ENCODE results near the gene FOXP1. TPM values are rescaled to one million over a fixed set of nuclear protein-coding genes. Genes with fewer than 3 reads are reported as not detected.
"Not testable (repeated sequence)": the region's sequence is repeated elsewhere in the genome, so short reads cannot be mapped to it uniquely, and the experiment has no call there.

Gene FOXP1
- total RNA-seq, 1 donor from 2014 or later: 107 TPM

DNA sequence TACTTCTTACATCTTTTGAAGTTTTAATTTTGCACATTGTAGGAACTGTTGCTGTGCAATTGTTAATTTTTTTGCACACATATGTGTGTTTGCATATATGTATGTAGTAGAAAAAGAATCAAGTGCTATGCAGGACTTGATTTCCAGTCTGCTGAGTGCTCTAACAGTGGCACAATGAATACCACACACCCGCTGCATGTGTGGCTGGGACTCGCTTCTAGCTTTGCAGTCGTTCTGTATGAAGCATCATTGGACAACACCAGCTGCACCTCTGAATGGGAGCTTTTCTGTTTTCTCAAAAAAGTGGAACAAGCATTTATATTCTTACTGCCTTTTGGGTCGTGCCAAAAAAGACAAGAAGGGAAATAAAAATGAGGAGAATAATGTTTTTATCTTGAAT, 564.7 kb downstream of the FOXP1 start:
- FAIRE-seq: no peak
- no peaks in the 10 kb centered on the region for H3K9me3 ChIP-seq (ENCODE audit: insufficient read depth, low read depth, low read length)
- H3K9ac ChIP-seq (ENCODE audit: low read length): no peak overlapping the region
- H3K4me1 Mint-ChIP-seq (ENCODE audit: low read depth, unreplicated experiment): no peaks in the 10 kb centered on the region
- H3K27ac ChIP-seq (ENCODE audit: low read depth, low read length): no peak overlapping the region
- H3K27me3 ChIP-seq (ENCODE audit: insufficient read depth, low read length): no peaks in the 10 kb centered on the region
- H3K36me3 ChIP-seq (ENCODE audit: insufficient read depth, low read length): peaks cover 13% of the 10 kb centered on the region
- no peak overlapping the region for H2AFZ ChIP-seq (ENCODE audit: low read depth, low read length)
- H3K4me3 Mint-ChIP-seq (ENCODE audit: unreplicated experiment): no peak overlapping the region
- no peak overlapping the region for H3K4me3 ChIP-seq (ENCODE audit: insufficient read depth, low read depth, low read length)
- H3K9me3 Mint-ChIP-seq (ENCODE audit: unreplicated experiment): peaks cover 1% of the 10 kb centered on the region
- H3K36me3 Mint-ChIP-seq (ENCODE audit: low read depth, unreplicated experiment): peaks cover 9% of the 10 kb centered on the region
- TF ChIP-seq EZH2 (IDR thresholded peaks at IDR 0.05; ENCODE audit: insufficient read depth, low read length): no peak
- TF ChIP-seq, protein P1, sequence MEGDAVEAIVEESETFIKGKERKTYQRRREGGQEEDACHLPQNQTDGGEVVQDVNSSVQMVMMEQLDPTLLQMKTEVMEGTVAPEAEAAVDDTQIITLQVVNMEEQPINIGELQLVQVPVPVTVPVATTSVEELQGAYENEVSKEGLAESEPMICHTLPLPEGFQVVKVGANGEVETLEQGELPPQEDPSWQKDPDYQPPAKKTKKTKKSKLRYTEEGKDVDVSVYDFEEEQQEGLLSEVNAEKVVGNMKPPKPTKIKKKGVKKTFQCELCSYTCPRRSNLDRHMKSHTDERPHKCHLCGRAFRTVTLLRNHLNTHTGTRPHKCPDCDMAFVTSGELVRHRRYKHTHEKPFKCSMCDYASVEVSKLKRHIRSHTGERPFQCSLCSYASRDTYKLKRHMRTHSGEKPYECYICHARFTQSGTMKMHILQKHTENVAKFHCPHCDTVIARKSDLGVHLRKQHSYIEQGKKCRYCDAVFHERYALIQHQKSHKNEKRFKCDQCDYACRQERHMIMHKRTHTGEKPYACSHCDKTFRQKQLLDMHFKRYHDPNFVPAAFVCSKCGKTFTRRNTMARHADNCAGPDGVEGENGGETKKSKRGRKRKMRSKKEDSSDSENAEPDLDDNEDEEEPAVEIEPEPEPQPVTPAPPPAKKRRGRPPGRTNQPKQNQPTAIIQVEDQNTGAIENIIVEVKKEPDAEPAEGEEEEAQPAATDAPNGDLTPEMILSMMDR (IDR thresholded peaks at IDR 0.05; ENCODE audit: insufficient read depth, low read depth, low read length): no peak
- no peak overlapping the region for H3K27ac Mint-ChIP-seq (ENCODE audit: unreplicated experiment)
- peaks cover 78% of the 10 kb centered on the region for H3K79me2 ChIP-seq (ENCODE audit: insufficient read depth, low read length)
- H4K20me1 ChIP-seq (ENCODE audit: insufficient read depth, low read length): peaks cover 31% of the 10 kb centered on the region
- DNase-seq (ENCODE audit: low read depth): no peak
- no peaks in the 10 kb centered on the region for H3K27me3 Mint-ChIP-seq (ENCODE audit: low read depth, unreplicated experiment)
- H3K4me2 ChIP-seq (ENCODE audit: low read length): no peak overlapping the region
- H3K4me1 ChIP-seq (ENCODE audit: insufficient read depth, low read length): no peaks in the 10 kb centered on the region

DNA sequence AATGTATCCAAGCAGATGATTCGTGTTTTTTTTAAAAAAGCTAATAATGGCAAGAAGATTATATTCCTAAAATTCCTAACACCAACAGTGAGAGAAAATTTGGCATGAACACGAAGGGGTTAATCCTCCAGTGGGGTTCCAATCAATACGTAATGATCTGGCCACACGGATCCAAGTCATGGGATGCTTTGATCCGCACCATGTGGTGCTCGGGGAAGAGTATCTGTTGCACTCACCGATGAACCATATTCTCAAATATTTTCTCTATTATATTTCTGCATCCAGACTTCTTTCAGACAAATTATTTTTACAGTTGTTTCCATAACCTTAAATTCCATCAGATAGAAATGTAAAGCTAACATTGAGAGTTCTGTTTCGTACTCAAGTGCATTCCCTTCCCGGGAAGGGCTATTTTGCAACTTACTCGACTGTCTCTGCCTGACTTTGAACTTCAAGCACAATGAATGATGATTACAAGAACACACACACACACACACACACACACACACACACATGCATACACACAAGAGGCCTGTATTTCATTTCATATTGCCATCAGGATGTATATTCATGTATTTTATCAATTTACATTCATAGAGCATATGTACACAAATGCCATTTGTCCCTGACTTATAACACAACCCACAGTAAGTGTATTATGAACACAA, 567.2 kb downstream of the FOXP1 start:
- H3K4me2 ChIP-seq (ENCODE audit: low read length): no peak overlapping the region
- peaks cover 22% of the 10 kb centered on the region for H3K36me3 ChIP-seq (ENCODE audit: insufficient read depth, low read length)
- DNase-seq (ENCODE audit: low read depth): no peak
- H2AFZ ChIP-seq (ENCODE audit: low read depth, low read length): no peak overlapping the region
- Mint-ChIP-seq H3K4me3 (ENCODE audit: unreplicated experiment) (no peak overlapping the region), H3K27ac (ENCODE audit: unreplicated experiment) (no peak overlapping the region), H3K27me3 (ENCODE audit: low read depth, unreplicated experiment) (no peaks in the 10 kb centered on the region), H3K36me3 (ENCODE audit: low read depth, unreplicated experiment) (peaks cover 14% of the 10 kb centered on the region), H3K4me1 (ENCODE audit: low read depth, unreplicated experiment) (peaks cover under 1% of the 10 kb centered on the region), H3K9me3 (ENCODE audit: unreplicated experiment) (peaks cover 2% of the 10 kb centered on the region)
- TF ChIP-seq EZH2 (IDR thresholded peaks at IDR 0.05; ENCODE audit: insufficient read depth, low read length): no peak
- TF ChIP-seq, protein P1 (IDR thresholded peaks at IDR 0.05; ENCODE audit: insufficient read depth, low read depth, low read length): no peak
- H4K20me1 ChIP-seq (ENCODE audit: insufficient read depth, low read length): peaks cover 18% of the 10 kb centered on the region
- H3K9ac ChIP-seq (ENCODE audit: low read length): no peak overlapping the region
- H3K27ac ChIP-seq (ENCODE audit: low read depth, low read length): no peak overlapping the region
- H3K4me3 ChIP-seq (ENCODE audit: insufficient read depth, low read depth, low read length): no peak overlapping the region
- H3K4me1 ChIP-seq (ENCODE audit: insufficient read depth, low read length): no peaks in the 10 kb centered on the region
- no peaks in the 10 kb centered on the region for H3K9me3 ChIP-seq (ENCODE audit: insufficient read depth, low read depth, low read length)
- no peaks in the 10 kb centered on the region for H3K27me3 ChIP-seq (ENCODE audit: insufficient read depth, low read length)
- H3K79me2 ChIP-seq (ENCODE audit: insufficient read depth, low read length): peaks cover 75% of the 10 kb centered on the region
- no peak for FAIRE-seq

DNA sequence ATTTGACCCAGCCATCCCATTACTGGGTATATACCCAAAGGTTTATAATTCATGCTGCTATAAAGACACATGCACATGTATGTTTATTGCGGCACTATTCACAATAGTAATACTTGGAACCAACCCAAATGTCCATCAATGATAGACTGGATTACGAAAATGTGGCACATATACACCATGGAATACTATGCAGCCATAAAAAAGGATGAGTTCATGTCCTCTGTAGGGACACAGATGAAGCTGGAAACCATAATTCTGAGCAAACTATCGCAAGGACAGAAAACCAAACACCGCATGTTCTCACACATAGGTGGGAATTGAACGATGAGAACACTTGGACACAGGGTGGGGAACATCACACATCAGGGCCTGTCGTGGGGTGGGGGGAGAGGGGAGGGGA, 568.9 kb downstream of the FOXP1 start:
- Histone ChIP-seq H3K36me3 (ENCODE audit: insufficient read depth, low read length) (peaks cover 20% of the 10 kb centered on the region), H4K20me1 (ENCODE audit: insufficient read depth, low read length) (peaks cover 19% of the 10 kb centered on the region), H3K79me2 (ENCODE audit: insufficient read depth, low read length) (peaks cover 75% of the 10 kb centered on the region)
- not testable (repeated sequence) for DNase-seq (ENCODE audit: low read depth); H3K4me3 Mint-ChIP-seq (ENCODE audit: unreplicated experiment); H3K9me3 Mint-ChIP-seq (ENCODE audit: unreplicated experiment); FAIRE-seq; H3K9me3 ChIP-seq (ENCODE audit: insufficient read depth, low read depth, low read length); H3K4me1 ChIP-seq (ENCODE audit: insufficient read depth, low read length); H3K4me2 ChIP-seq (ENCODE audit: low read length); H2AFZ ChIP-seq (ENCODE audit: low read depth, low read length); H3K27me3 Mint-ChIP-seq (ENCODE audit: low read depth, unreplicated experiment); H3K27me3 ChIP-seq (ENCODE audit: insufficient read depth, low read length); H3K9ac ChIP-seq (ENCODE audit: low read length); H3K27ac Mint-ChIP-seq (ENCODE audit: unreplicated experiment); H3K4me3 ChIP-seq (ENCODE audit: insufficient read depth, low read depth, low read length); H3K27ac ChIP-seq (ENCODE audit: low read depth, low read length)
- H3K4me1 Mint-ChIP-seq (ENCODE audit: low read depth, unreplicated experiment): peaks cover 11% of the 10 kb centered on the region
- peaks cover 14% of the 10 kb centered on the region for H3K36me3 Mint-ChIP-seq (ENCODE audit: low read depth, unreplicated experiment)

Data from astrocyte (in vitro differentiated cells and primary cell).